Prostate gland (tissue), 2 donors: Measurements from ENCODE around the gene ZNF780A. TPM values are rescaled to one million over a fixed set of nuclear protein-coding genes. Genes with fewer than 3 reads are reported as not detected.

Source experiments
- total RNA-seq, 2 donors: library from RNA; depleted of rRNA; stranded (reverse); fragments of >200 nt; gene quantifications; one replicate each; pipeline ENCODE4 v1.1.0, GENCODE V29; 2016

Gene ZNF780A
- total RNA-seq, 2 donors from 2014 or later, result 18.4 to 23.4 TPM

Other genes starting within 250 kb of the ZNF780A start
- 100 to 1,000 TPM; 139 to 224 TPM for gene FBL, start 244.6 kb downstream of the ZNF780A start, total RNA-seq
- gene FCGBP, start 156.3 kb downstream of the ZNF780A start, total RNA-seq, result 10 to 100 TPM; 42.4 to 73.5 TPM
- 100 to 1,000 TPM in 1 of 2 donors, 10 to 100 TPM in 1; 86.1 to 129 TPM for gene PSMC4, start 119.8 kb downstream of the ZNF780A start, total RNA-seq
- 10 to 100 TPM in 1 of 2 donors, 1 to 10 TPM in 1; 4.6 to 10.6 TPM for gene ZNF546, start 93.9 kb downstream of the ZNF780A start, total RNA-seq
- 10 to 100 TPM; 11.7 to 17.4 TPM for gene ZNF780B, start 34.7 kb downstream of the ZNF780A start, total RNA-seq
- 10 to 100 TPM; 10.5 to 23.8 TPM for gene MAP3K10, start 100.5 kb upstream of the ZNF780A start, total RNA-seq
- gene TTC9B, start 127.4 kb upstream of the ZNF780A start, total RNA-seq, result not detected
- under 1 TPM; 0.82 to 0.85 TPM for gene CCNP, start 135.7 kb upstream of the ZNF780A start, total RNA-seq
- 100 to 1,000 TPM in 1 of 2 donors, 10 to 100 TPM in 1; 95.3 to 171 TPM for gene AKT2, start 194.4 kb upstream of the ZNF780A start, total RNA-seq